Measurements from ENCODE around the gene ADCY9.

DNA sequence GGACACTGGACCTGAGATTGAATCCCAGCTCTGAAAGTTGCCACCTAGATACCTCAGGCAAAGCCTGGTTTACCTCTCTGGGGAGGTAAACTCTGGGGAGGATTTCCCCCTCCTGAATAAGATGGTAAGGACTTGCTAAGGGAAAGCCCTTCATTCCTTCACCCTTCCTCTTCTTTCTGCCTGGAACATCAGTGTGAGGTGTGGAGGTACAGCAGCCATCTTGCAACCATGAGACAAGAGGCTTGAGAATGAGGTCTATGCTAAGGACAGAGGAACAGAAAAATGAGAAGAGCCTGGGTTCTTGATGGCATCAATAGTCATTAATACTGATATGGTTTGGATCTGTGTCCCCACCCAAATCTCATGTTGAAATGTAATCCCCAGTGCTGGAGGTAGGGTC is 23.7 kb upstream of the ADCY9 start:
- TF ChIP-seq, protein P1, sequence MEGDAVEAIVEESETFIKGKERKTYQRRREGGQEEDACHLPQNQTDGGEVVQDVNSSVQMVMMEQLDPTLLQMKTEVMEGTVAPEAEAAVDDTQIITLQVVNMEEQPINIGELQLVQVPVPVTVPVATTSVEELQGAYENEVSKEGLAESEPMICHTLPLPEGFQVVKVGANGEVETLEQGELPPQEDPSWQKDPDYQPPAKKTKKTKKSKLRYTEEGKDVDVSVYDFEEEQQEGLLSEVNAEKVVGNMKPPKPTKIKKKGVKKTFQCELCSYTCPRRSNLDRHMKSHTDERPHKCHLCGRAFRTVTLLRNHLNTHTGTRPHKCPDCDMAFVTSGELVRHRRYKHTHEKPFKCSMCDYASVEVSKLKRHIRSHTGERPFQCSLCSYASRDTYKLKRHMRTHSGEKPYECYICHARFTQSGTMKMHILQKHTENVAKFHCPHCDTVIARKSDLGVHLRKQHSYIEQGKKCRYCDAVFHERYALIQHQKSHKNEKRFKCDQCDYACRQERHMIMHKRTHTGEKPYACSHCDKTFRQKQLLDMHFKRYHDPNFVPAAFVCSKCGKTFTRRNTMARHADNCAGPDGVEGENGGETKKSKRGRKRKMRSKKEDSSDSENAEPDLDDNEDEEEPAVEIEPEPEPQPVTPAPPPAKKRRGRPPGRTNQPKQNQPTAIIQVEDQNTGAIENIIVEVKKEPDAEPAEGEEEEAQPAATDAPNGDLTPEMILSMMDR (IDR thresholded peaks at IDR 0.05; ENCODE audit: insufficient read depth, low read depth, low read length), result no peak
- TF ChIP-seq EZH2 (IDR thresholded peaks at IDR 0.05; ENCODE audit: insufficient read depth, low read length), result no peak

Measured in astrocyte (in vitro differentiated cells and primary cell).